Activated naive CD4-positive, alpha-beta T cell treated with anti-CD3 and anti-CD28 coated beads for 36 hours (primary cell): ENCODE data around the gene OPTC. TPM values are rescaled to one million over a fixed set of nuclear protein-coding genes. Genes with fewer than 3 reads are reported as not detected.
A peak's percentile ranks its signal among the peaks of the same experiment; 100 is the strongest.

ENCODE experiments used
- CTCF ChIA-PET: fragments of 350-600 bp; sonication (Branson Sonifier 250); formaldehyde crosslinking; loops from one replicate; lab custom pipeline; 2021; ENCODE audit warnings: antibody characterized with exemption; lab: Charles Lee
- DNase-seq: peaks from one replicate; pipeline ENCODE4 v3.0.0-alpha.2; 2020
- H3K27ac Mint-ChIP-seq: one replicate; pipeline ENCODE4 v1.8.0; 2021; ENCODE audit warnings: mild to moderate bottlenecking, mixed read lengths
- H3K27me3 Mint-ChIP-seq: one replicate; pipeline ENCODE4 v1.8.0; 2021; ENCODE audit warnings: low read depth, mixed read lengths
- H3K36me3 Mint-ChIP-seq: one replicate; pipeline ENCODE4 v1.8.0; 2021; ENCODE audit warnings: low read depth, mixed read lengths
- H3K4me1 Mint-ChIP-seq: one replicate; pipeline ENCODE4 v1.8.0; 2021; ENCODE audit warnings: low read depth, mixed read lengths
- H3K4me3 Mint-ChIP-seq: one replicate; pipeline ENCODE4 v1.8.0; 2021; ENCODE audit warnings: mild to moderate bottlenecking, moderate library complexity, mixed read lengths
- H3K9me3 Mint-ChIP-seq: one replicate; pipeline ENCODE4 v1.8.0; 2021; ENCODE audit warnings: mixed read lengths
- intact Hi-C: fragments of 100-400 bp; cut with micrococcal nuclease; formaldehyde crosslinking; loops from one replicate; pipeline ENCODE4 v1.15.1; 2023
- total RNA-seq, 2 experiments: library from RNA; stranded (reverse); gene quantifications; one replicate each; pipeline ENCODE4 v1.2.3, GENCODE V29; 2021

Gene OPTC
- total RNA-seq, 2 experiments from 2014 or later = not detected

DNA sequence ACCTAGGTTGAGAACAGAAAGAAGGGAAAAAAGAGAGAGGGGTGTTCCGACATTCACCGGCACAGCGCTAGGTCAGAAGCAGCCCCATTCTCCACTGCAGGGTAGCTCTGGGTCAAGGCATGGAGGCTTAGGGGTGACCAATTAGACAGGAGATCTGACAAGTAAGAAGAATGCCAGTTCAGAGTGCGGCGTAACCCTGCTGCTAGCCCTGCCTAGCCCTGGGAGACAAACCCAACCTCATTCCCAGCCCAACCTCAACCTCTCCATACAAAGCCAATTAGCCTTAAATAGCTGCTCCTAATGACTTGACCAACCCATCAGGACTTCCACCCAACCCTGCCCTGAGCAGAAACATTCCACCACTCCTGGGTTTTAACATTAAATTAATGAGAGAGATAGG lies 15.0 kb upstream of the OPTC start:
- intact Hi-C loops = no loop called here
- Mint-ChIP-seq H3K4me3 (no peak overlapping the region), H3K27ac (no peak overlapping the region), H3K36me3 (no peaks in the 10 kb centered on the region), H3K9me3 (no peaks in the 10 kb centered on the region), H3K4me1 (no peaks in the 10 kb centered on the region), H3K27me3 (peaks cover 5% of the 10 kb centered on the region)
- CTCF ChIA-PET = interaction anchor here (0.8 to 4.0 kb wide), 5 partner anchors 9 to 212 kb away, joined by 3 to 17 read pairs (median 4); no protein-coding TSS in a partner anchor
- no peak for DNase-seq

DNA sequence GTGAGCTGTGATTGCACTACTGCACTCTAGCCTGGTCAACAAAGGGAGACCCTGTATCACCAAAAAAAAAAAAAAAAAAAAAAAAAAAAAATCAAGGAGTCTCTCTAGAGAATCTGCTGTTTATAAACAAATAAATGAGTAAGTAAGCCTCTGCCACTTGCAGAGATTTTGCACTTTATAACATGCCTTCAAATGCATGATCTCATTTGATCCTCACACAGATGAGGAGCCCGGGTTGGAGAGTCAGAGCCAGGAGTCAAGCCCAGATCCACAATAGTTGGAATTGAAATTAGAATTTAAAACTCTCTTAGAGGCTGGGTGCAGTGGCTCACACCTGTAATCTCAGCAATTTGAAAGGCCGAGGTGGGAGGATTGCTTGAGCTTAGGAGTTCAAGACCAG lies 14.3 kb upstream of the OPTC start:
- DNase-seq = no peak
- intact Hi-C loops = no loop called here
- Mint-ChIP-seq H3K27ac (no peak overlapping the region), H3K4me3 (no peak overlapping the region), H3K36me3 (no peaks in the 10 kb centered on the region), H3K4me1 (no peaks in the 10 kb centered on the region), H3K27me3 (peaks cover 5% of the 10 kb centered on the region), H3K9me3 (no peaks in the 10 kb centered on the region)
- CTCF ChIA-PET = interaction anchor here (1.1 to 4.0 kb wide), 6 partner anchors 8 to 212 kb away, joined by 3 to 17 read pairs (median 7); no protein-coding TSS in a partner anchor

DNA sequence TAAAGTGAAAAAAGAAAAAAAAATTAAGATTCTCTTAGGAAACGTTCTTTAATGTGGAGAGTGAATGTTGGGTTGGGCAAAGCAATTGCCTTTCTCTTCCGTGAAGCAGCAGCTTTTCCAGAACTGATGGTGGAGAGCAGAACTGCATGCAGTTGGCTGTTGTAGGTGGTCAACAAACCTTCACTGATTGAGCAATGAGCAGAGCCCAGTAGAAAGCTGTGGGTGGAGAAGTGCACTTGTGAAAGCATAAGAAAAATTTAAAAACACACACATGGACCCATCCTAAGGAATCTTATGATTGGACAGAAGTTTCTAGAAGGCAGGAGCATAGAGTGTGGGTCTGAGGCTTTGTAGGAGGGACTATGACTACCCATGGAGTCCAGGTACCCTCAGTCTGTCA lies 13.9 kb upstream of the OPTC start:
- Mint-ChIP-seq H3K36me3 (no peaks in the 10 kb centered on the region), H3K4me1 (no peaks in the 10 kb centered on the region), H3K27me3 (peaks cover 3% of the 10 kb centered on the region), H3K4me3 (no peak overlapping the region), H3K27ac (no peak overlapping the region), H3K9me3 (no peaks in the 10 kb centered on the region)
- intact Hi-C loops = no loop called here
- CTCF ChIA-PET = interaction anchor here (1.5 to 4.0 kb wide), 5 partner anchors 8 to 213 kb away, joined by 3 to 17 read pairs (median 7); no protein-coding TSS in a partner anchor
- DNase-seq = no peak

DNA sequence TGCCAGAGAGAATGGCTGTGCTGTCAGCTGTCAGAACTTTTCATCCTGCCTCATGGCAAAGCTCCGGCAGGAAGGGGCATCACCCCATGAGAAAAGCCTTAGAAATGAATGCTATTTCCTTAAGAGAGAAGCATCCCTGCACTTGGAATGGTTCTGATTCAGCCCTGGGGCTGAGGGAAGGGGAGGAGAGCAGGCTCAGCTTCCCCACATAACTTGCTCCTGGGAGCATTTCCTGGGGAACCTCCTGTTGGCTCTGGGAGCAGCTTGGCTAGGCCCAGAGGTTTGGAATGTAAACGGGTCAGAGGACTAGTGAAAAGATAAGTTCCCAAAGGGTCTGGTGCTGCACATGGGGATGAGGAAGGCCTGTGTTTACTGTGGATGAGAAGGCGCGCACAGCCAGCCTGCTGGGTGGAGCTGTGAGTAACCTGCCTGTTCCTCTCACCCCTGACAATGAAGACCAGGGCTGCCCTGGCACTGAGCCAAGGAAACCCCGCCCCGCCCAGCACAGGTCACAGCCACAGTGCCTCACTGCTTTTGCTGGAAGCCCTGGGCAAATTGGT lies 13.3 kb upstream of the OPTC start:
- no peaks in the 10 kb centered on the region for H3K36me3 Mint-ChIP-seq
- DNase-seq = peak; percentile 49
- intact Hi-C loops = no loop called here
- no peak overlapping the region for H3K4me3 Mint-ChIP-seq
- peaks cover 2% of the 10 kb centered on the region for H3K27me3 Mint-ChIP-seq
- no peaks in the 10 kb centered on the region for H3K4me1 Mint-ChIP-seq
- H3K27ac Mint-ChIP-seq = no peak overlapping the region
- CTCF ChIA-PET = interaction anchor here (1.5 to 2.2 kb wide), 4 partner anchors 24 to 213 kb away, joined by 3 to 9 read pairs (median 7); no protein-coding TSS in a partner anchor
- no peaks in the 10 kb centered on the region for H3K9me3 Mint-ChIP-seq

DNA sequence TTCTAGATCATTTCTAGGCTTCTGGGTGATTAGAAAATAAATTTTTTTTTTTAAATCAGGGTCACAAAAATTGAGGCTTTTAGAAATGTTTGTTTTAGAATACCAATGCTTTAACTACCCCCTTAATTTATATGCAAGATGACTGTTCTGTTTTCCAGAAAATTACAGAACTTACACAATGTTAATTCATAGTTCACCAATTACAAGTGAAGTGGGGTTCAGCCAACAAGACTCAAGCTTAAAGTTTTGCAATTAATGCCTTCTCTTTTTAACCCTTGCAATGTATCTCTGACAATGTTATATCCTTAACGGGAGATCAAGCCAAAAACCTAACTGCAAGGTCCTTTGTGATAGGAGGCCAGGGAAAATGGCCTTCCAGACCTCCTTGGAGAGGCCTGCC lies 12.8 kb upstream of the OPTC start:
- DNase-seq = no peak
- H3K27me3 Mint-ChIP-seq = no peaks in the 10 kb centered on the region
- H3K36me3 Mint-ChIP-seq = no peaks in the 10 kb centered on the region
- intact Hi-C loops = no loop called here
- no peak overlapping the region for H3K4me3 Mint-ChIP-seq
- no peak overlapping the region for H3K27ac Mint-ChIP-seq
- CTCF ChIA-PET = interaction anchor here (1.7 to 2.2 kb wide), 3 partner anchors 139 to 214 kb away, joined by 7 to 9 read pairs (median 7); no protein-coding TSS in a partner anchor
- H3K9me3 Mint-ChIP-seq = no peaks in the 10 kb centered on the region
- no peaks in the 10 kb centered on the region for H3K4me1 Mint-ChIP-seq

DNA sequence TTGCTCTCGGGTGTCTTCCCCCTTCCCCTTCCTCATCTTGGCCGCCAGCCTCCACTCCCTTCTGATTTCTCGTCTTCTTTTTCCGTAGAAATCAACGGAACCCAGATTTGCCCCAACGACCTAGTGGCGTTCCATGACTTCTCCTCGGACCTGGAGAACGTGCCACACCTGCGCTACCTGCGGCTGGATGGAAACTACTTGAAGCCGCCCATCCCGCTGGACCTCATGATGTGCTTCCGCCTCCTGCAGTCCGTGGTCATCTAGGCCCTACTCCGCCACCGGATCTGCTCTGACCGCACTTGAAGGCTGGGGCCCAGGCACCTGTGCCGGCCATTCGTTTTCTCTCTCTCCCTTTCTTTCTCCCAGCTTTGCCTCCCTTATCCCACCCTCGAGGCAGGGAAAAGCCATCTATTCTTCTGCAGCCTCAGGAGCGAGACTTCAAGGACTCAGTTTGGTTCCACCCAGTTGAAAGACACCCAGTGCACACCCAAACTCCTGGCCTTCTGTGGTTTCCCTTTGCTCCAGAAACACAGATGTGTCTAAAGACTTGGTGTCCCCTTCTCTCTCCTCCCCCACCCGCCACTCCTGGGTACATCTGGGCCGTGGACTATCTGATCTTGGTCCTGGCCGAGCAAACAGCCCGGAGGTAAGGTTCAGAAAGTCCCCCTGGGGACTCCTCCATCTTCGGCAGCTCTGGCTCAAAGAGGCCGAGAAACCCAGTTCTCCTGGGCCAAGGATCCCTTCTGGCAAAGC lies 7.2 kb upstream of the OPTC start:
- H3K9me3 Mint-ChIP-seq = no peaks in the 10 kb centered on the region
- intact Hi-C loops = loop anchor here (1.0 kb wide), 3 partner anchors 146 to 219 kb away; no protein-coding TSS in a partner anchor
- H3K27ac Mint-ChIP-seq = no peak overlapping the region
- CTCF ChIA-PET = interaction anchor here (0.6 to 8.5 kb wide), 10 partner anchors 9 to 1050 kb away, joined by 3 to 168 read pairs (median 10); no protein-coding TSS in a partner anchor
- H3K4me3 Mint-ChIP-seq = peak overlapping the region; percentile 67
- no peaks in the 10 kb centered on the region for H3K36me3 Mint-ChIP-seq
- H3K27me3 Mint-ChIP-seq = no peaks in the 10 kb centered on the region
- peaks cover 6% of the 10 kb centered on the region for H3K4me1 Mint-ChIP-seq
- no peak for DNase-seq

DNA sequence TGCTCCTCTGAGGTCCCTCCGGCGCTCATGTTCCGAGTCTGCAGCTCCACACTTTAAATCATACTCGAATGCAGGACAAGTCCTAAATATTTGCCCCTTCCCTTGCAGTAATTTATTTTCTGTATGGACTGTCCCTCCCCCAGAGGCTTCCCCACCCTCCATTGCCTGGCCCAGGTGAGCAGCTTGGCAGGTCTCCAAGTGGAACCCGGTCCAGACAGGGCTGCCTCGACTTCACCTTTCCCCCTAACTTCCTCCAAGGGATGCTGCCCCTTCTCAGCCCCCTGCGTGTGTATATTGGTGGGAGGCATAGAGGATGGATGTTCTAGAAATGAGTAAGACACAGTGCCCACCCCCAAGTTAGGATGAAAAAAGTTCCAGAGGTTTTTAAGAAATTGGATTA lies 5.4 kb upstream of the OPTC start:
- intact Hi-C loops = no loop called here
- Mint-ChIP-seq H3K27me3 (no peaks in the 10 kb centered on the region), H3K36me3 (no peaks in the 10 kb centered on the region), H3K4me3 (no peak overlapping the region), H3K27ac (no peak overlapping the region), H3K9me3 (no peaks in the 10 kb centered on the region), H3K4me1 (peaks cover 6% of the 10 kb centered on the region)
- no peak for DNase-seq
- CTCF ChIA-PET = interaction anchor here (0.6 to 8.5 kb wide), 30 partner anchors 10 to 235 kb away, joined by 3 to 168 read pairs (median 5); partner anchors contain the start of gene ATP2B4

DNA sequence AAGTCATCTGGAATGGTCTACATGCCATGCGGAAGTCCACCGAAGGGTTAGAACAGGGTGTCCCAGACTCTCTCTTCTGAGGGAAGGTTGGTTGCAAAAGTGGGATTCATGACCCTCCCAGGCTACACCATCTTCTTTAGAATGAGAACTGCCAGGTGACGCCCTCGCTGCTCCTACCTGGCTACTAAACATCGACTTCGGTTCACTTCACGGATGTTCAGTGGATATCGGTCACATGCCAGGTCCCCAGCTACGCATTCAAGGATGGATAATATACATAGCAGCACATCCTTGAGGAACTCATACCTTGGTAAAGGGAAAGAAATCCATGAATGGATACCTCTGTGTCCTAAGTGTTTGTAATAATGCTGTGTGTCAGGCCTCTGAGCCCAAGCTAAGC lies 3.3 kb upstream of the OPTC start:
- Mint-ChIP-seq H3K36me3 (no peaks in the 10 kb centered on the region), H3K4me1 (peaks cover 6% of the 10 kb centered on the region), H3K9me3 (no peaks in the 10 kb centered on the region), H3K4me3 (no peak overlapping the region), H3K27me3 (no peaks in the 10 kb centered on the region), H3K27ac (no peak overlapping the region)
- CTCF ChIA-PET = interaction anchor here (1.3 to 8.5 kb wide), 4 partner anchors 17 to 222 kb away, joined by 3 to 168 read pairs (median 44); no protein-coding TSS in a partner anchor
- no peak for DNase-seq
- intact Hi-C loops = no loop called here

DNA sequence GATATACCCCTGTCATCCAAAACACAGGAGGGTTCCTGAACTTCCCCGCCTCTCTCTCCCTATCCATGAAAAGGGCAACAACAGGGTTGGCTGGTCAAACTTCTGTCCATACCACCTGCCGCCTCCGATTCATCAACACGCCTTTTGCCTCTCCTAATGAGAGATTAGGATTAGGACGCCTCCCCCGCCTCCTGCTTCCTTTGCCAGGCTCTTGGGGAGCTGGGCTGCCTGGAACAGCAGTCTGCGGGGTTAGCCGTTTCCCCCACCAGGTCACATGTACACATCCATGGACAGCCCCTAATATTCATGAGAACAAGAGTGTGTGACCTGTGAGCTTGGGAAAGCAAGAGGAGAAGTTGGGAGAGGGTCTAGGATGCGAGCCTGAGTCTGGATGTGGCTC lies 2.3 kb upstream of the OPTC start:
- no peak overlapping the region for H3K4me3 Mint-ChIP-seq
- H3K36me3 Mint-ChIP-seq = no peaks in the 10 kb centered on the region
- CTCF ChIA-PET = interaction anchor here (5.5 kb wide), 1 partner anchor 223 kb away, joined by 82 read pairs; no protein-coding TSS in a partner anchor
- H3K27ac Mint-ChIP-seq = no peak overlapping the region
- intact Hi-C loops = no loop called here
- H3K4me1 Mint-ChIP-seq = peaks cover 6% of the 10 kb centered on the region
- no peak for DNase-seq
- no peaks in the 10 kb centered on the region for H3K27me3 Mint-ChIP-seq
- H3K9me3 Mint-ChIP-seq = no peaks in the 10 kb centered on the region

DNA sequence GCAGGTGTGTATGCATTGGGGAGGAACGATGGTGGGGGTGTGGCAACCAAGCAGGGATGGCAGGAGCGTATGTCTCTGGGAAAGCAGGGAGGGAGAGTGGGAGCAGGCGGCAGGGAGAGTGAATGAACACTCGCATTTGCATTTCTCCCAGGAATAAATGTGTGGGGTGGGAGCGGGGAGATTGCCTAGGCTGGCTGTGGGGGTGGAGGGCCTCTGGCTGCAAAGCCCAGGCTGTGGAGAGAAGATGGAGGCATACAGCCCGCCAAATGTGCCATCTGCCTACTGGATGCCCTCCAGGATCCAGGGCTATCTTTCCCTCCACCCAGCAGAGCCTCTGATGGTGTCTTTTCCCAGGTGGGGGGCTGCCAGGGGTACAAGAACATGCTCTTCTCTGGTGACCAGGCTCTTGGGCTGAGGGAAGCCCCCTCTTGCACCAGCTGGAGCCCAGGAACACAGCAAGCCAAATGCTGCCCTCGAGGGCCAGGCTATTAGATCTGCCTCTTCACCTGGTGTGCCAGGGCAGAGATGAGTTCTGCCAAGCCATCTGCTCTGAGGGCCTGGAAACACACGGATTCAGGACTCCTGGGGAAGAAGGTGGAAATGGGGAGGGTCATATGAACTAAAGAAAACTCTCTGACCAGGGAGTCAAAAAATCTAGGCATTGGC lies 1.7 kb upstream of the OPTC start:
- peaks cover 6% of the 10 kb centered on the region for H3K4me1 Mint-ChIP-seq
- H3K36me3 Mint-ChIP-seq = no peaks in the 10 kb centered on the region
- intact Hi-C loops = no loop called here
- no peaks in the 10 kb centered on the region for H3K9me3 Mint-ChIP-seq
- H3K27ac Mint-ChIP-seq = no peak overlapping the region
- H3K4me3 Mint-ChIP-seq = no peak overlapping the region
- CTCF ChIA-PET = no interaction called here
- no peak for DNase-seq
- no peaks in the 10 kb centered on the region for H3K27me3 Mint-ChIP-seq

DNA sequence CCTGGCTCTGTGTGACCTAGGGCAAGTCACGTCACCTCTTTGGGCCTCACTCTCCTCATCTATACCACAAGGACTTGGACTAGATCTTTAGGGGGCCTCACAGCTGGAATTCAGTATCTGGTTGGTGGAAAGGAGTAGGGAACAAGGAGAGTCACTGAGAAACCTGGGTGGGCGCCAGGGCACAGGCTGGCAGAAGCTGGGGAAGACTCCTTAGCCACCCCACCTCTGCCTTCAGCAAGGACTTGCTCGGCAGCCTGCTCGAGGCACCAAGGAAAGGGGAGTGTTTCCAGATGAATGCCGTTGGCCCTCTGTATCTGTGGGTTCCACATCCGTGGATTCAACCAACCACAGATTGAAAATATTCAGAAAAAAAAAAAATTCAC lies 1.2 kb upstream of the OPTC start:
- intact Hi-C loops = no loop called here
- DNase-seq = no peak
- Mint-ChIP-seq H3K4me3 (no peak overlapping the region), H3K4me1 (peaks cover 4% of the 10 kb centered on the region), H3K27ac (no peak overlapping the region), H3K9me3 (no peaks in the 10 kb centered on the region), H3K27me3 (no peaks in the 10 kb centered on the region), H3K36me3 (no peaks in the 10 kb centered on the region)
- CTCF ChIA-PET = no interaction called here

DNA sequence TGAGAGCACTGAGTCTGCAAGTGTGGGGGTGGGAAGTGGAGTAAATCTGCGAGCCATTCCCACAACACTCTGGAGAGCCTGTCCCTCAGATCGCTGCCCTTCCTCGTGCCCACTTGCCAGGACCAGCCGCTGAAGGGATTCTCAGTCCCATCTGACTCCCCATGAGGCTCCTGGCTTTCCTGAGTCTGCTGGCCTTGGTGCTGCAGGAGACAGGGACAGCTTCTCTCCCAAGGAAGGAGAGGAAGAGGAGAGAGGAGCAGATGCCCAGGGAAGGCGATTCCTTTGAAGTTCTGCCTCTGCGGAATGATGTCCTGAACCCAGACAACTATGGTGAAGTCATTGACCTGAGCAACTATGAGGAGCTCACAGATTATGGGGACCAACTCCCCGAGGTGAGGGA lies 1.9 kb downstream of the OPTC start:
- CTCF ChIA-PET = no interaction called here
- no peak for DNase-seq
- H3K36me3 Mint-ChIP-seq = no peaks in the 10 kb centered on the region
- no peaks in the 10 kb centered on the region for H3K4me1 Mint-ChIP-seq
- intact Hi-C loops = no loop called here
- no peaks in the 10 kb centered on the region for H3K27me3 Mint-ChIP-seq
- H3K4me3 Mint-ChIP-seq = no peak overlapping the region
- H3K27ac Mint-ChIP-seq = no peak overlapping the region
- H3K9me3 Mint-ChIP-seq = no peaks in the 10 kb centered on the region
